ENCODE data around the gene IYD.

The IYD gene

DNA sequence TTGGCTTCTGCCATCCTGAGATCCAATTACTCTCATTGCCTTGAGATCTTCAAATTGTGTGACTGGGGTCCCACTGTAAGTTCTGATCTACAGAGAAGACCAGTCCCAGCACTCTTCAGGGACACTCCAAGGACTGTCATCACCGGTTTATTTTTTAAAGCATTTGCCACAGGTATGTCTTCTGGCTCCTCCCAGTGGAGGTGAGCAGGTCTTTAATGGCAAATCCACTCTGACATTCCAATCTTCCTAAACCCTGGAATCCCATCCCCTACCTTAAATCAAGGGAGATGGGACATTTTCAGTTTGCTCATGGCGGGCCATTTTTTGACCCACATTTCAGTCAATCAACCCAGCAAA is 35.2 kb upstream of the IYD start:
- in situ Hi-C loops (cut with HindIII; ENCODE audit: low pct_ligation_motif_present, low sequenced_read_pairs) = no loop called here
- Histone ChIP-seq H3K27me3 (replicated peaks) (peaks cover 3% of the 10 kb centered on the region), H3K4me3 (ENCODE audit: low read depth, low read length) (no peak overlapping the region), H3K27ac (no peak overlapping the region), H3K36me3 (replicated peaks) (no peaks in the 10 kb centered on the region)
- no peak for TF ChIP-seq CTCF (IDR thresholded peaks at IDR 0.05; ENCODE audit: low read depth, low read length, missing control alignments)
- no peak for DNase-seq

DNA sequence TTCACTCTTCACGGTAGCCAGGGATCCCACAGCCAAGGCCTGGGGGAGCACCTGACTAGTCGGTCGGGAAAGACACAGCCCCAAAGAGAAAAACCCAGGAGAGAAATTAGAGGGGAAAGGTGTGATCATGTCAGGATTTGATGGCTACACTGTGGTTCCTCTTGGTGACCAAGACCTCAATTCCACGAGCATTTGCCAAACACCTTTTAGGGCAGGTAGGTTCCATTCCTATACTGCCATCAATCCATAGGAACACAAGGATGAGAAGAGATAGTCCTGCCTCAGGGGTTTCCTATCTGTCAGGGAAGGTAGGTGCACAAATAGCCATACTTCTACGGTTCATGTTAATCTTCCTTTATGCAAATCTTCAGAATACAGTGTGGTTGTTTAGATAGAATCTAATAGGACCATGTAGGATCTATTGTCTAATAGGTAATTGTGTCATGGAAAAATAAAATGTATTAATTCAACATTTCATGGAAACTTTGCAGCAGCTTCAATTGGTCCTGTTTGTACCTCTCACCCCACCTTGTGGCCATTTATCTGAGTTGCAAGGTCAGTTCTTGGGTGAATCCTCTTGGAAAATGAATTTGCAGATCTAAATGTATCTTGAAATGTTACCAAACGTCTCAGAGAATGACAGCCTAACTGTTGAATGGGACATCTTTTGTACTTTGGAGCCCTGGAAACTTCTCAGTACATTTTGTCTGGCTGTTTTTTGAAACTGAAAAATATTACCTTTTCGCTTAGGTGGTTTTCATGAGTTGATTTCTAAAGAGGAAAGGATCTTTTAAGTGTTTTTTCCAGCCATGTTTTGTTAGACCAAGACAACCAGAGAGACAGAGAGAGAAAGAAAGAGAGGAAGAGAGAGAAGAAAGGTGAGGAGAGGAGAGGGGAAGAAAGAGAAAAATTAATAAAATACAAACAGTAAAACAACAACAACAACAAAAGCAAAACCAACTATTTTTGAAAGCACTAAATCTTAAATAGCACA is 33.7 kb upstream of the IYD start:
- peaks cover 3% of the 10 kb centered on the region for H3K27me3 ChIP-seq (replicated peaks)
- TF ChIP-seq CTCF (IDR thresholded peaks at IDR 0.05; ENCODE audit: low read depth, low read length, missing control alignments) = peak; percentile 82
- no peaks in the 10 kb centered on the region for H3K36me3 ChIP-seq (replicated peaks)
- in situ Hi-C loops (cut with HindIII; ENCODE audit: low pct_ligation_motif_present, low sequenced_read_pairs) = no loop called here
- DNase-seq = peak; percentile 80
- H3K4me3 ChIP-seq (ENCODE audit: low read depth, low read length) = no peak overlapping the region
- no peak overlapping the region for H3K27ac ChIP-seq

GRCh38 chr6:150336299-150336698 is 32.5 kb upstream of the IYD start:
- in situ Hi-C loops (cut with HindIII; ENCODE audit: low pct_ligation_motif_present, low sequenced_read_pairs) = no loop called here
- DNase-seq = peak; percentile 17
- Histone ChIP-seq H3K27me3 (replicated peaks) (peaks cover 3% of the 10 kb centered on the region), H3K27ac (no peak overlapping the region), H3K4me3 (ENCODE audit: low read depth, low read length) (no peak overlapping the region), H3K36me3 (replicated peaks) (no peaks in the 10 kb centered on the region)
- no peak for TF ChIP-seq CTCF (IDR thresholded peaks at IDR 0.05; ENCODE audit: low read depth, low read length, missing control alignments)

GRCh38 chr6:150336708-150337107 is 32.1 kb upstream of the IYD start:
- Histone ChIP-seq H3K4me3 (ENCODE audit: low read depth, low read length) (no peak overlapping the region), H3K36me3 (replicated peaks) (no peaks in the 10 kb centered on the region), H3K27ac (no peak overlapping the region), H3K27me3 (replicated peaks) (no peaks in the 10 kb centered on the region)
- no peak for TF ChIP-seq CTCF (IDR thresholded peaks at IDR 0.05; ENCODE audit: low read depth, low read length, missing control alignments)
- no peak for DNase-seq
- in situ Hi-C loops (cut with HindIII; ENCODE audit: low pct_ligation_motif_present, low sequenced_read_pairs) = no loop called here

- no peak for DNase-seq
- TF ChIP-seq CTCF (IDR thresholded peaks at IDR 0.05; ENCODE audit: low read depth, low read length, missing control alignments) = no peak
- no peaks in the 10 kb centered on the region for H3K36me3 ChIP-seq (replicated peaks)
- H3K4me3 ChIP-seq (ENCODE audit: low read depth, low read length) = no peak overlapping the region
- no peaks in the 10 kb centered on the region for H3K27me3 ChIP-seq (replicated peaks)
- in situ Hi-C loops (cut with HindIII; ENCODE audit: low pct_ligation_motif_present, low sequenced_read_pairs) = no loop called here
- no peak overlapping the region for H3K27ac ChIP-seq
Measured at GRCh38 chr6:150342126-150342525, 26.7 kb upstream of the IYD start.
